EH (cell line): Measurements from ENCODE around the gene CRTC1.
"Not testable (repeated sequence)": the region's sequence is repeated elsewhere in the genome, so short reads cannot be mapped to it uniquely, and the experiment has no call there.

ENCODE experiments used
- DNase-seq: peaks from one replicate; pipeline ENCODE4 v3.0.0-alpha.2; 2015; ENCODE audit warnings: low read depth

The CRTC1 gene

DNA sequence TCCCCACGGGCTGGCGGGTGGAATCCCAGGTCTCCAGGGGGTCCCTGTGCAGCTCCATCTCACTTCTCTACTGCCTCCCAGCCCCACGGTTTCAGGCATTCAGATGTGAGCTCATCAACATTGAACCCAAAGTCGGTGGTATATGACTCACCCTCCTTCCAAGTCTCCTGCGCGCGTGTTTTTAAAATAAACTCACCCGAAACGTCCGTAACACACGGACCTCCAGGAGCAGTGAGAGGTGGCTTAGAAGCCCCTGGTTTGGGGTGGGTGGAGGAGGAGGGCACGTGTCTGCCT is 14.0 kb upstream of the CRTC1 start:
- DNase-seq: peak; percentile 50

DNA sequence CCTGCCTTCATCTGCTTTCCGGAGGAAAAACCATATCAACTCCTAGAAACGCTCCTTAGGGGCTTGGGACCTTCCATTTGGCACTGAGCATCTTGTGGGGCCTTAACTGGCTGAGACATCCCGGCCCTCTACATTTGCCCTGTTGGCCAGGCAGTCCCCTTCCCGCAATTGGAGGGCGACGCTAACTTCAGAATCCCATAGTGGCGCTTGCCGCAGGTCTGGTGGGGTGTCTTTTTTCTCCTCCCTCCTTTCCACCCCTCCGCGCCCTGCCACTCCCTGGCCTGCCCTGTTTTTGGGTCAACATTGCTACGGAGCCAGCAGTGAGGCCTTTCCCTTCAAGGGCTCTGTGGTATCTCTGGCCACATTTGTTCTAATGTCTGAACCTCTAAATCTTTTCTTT is 13.6 kb upstream of the CRTC1 start:
- DNase-seq: no peak

DNA sequence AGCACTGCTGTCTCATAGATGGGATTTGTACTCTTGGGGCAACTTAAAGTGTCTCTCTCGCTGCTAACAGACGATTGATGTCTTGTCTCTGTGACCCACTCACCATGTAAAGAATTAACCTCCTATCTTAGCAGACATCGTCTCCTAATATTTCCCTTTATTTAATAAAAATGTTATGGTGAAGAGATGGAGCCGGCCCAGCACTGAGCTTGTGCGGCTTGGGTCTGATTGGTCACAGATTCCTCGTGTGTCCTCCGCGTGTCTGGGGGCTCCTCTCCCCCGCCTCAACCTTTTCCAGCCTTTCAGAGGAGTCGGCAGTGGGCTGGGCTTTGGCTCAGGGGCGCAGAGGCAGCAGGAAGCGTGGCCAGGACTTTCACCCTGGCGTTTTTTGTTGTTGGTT is 13.2 kb upstream of the CRTC1 start:
- DNase-seq: no peak

DNA sequence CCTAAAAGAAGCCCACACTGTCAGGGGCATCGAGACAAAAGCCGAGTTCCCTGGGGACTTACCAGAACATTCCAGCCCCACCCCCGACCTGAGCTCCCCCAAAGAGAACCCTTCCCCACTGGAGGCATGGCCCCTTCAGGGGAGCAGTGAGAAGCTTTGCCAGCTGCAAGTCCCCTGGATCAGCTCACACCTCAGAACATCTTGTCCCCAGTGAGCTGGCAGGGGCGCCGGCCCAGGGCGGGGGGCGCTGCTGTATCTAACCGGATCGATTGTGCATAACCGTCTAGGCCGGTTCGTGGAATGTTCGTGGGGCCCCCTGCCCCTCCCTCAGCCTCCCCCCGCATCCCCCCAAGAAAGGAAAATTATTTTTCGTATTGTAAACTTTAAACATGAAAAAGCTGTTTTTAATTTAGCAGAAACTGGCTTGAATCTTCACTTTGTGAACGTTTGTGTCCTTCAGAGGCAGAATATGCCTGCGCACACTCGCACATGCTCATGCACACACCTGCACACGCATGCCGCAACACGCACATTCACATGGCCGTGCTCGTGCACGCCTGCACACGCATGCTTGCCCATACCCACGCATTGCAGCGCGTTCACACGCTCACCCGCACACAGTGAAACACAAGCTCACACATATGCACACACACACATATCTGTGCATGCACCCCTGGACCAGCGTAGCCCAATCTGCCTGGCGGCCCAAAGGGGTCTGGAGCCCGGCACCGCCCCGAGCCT is 12.0 kb upstream of the CRTC1 start:
- DNase-seq: no peak

DNA sequence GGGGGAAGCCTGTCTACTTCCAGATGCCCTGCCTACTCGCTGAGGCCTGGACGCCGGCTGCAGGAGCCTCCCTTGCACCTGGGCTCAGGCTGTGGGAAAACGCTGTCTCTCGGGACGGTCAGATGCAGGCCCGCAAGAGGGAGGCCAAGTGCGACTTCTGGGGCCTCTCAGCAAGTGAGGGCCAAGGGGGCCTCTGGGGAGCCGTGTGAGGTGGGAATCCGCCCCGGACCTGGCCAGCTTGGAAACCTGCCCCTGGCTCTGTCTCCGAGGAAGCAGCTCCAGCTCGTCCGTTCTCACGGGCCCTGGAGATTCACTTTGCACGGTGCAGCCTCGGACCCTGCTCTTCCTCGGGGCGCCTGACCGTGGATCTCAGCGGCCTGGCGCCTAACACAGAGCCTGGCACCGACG is 11.4 kb upstream of the CRTC1 start:
- no peak for DNase-seq

DNA sequence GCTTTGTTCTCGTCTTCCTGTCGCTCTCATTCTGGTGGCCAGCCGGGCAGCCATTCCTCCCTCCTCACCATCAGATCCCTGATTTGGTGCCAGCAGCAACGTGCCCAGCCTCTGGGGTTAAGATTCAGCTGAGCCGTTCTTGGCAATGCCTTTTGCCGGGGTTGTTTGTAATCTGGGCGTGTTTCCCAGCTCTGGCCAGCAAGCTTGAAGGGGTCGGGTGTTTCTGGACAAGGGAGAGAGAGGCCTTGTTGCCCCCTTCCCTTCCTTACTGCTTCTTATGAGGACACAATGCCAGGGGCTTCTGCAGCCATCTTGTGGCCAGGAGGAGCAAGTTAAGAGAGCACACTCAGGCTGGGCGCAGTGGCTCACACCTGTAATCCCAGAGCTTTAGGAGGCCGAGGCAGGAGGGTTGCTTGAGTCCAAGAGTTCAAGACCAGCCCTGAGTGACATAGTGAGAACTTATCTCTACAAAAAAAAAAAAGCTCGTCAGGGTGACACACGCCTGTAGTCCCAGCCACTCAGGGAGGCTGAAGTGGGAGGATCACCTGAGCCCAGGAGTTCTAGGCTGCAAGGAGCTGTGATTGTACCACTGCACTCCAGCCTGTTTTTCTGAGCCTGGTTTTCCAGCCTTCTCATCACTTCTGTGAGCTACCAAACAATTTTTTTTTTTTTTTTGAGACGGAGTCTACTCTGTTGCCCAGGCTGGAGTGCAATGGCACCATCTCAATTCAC is 10.7 kb upstream of the CRTC1 start:
- peak; percentile 38 for DNase-seq

DNA sequence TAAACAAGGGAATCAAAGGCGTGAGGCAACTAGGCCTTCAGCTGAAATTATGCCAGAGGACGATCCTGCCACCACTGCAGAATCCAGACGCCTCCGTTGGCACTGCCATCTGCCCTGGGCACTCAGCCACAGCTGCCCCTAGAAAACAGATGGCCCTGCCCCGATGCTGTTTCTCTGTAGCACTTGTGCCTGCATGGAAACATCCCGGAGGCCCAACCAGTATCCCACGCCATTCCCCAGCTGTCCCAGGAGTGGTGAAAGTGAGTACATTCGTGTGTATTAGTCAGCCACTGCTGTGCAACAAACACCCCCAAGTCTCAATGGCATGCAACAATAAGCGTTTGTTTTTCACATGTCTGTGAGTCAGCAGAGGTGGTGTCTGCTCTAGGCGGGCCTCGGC is 8.9 kb upstream of the CRTC1 start:
- no peak for DNase-seq

DNA sequence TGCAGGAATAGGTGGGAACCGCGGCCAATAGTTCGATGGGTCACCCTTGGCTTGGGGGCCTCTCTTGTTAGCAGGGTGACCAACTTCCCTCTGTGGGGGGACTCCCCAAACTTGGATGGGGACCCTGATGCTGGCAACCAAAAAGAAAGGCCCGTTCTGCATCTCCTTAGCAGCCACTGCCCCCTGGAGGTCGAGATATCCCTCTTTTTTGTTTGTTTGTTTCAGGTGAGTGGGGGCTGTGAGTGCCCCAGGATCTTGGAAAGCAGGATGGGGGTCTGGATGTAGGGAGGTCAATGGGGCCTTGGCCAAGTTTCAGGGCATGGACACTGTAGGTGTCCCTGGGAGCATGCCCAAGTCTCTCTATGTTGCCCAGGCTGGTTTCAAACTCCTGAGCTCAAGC is 7.7 kb upstream of the CRTC1 start:
- peak; percentile 30 for DNase-seq

DNA sequence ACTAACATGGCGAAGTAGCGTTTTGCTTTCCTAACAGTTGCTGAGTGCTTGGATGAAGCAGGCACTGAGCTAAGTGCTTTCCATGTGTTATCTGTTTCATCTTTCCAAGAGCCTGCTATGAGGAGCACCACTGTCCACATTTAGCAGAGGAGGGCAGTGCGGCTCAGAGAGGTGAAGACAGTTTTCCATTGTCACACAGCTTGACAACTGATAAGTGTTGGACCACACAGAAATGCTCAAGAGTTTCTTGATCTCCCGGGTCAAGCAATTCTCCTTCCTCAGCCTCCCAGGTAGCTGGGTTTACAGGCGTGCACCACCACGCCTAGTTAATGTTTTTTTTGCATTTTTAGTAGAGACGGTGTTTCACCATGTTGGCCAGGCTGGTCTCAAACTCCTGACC is 6.8 kb upstream of the CRTC1 start:
- no peak for DNase-seq

DNA sequence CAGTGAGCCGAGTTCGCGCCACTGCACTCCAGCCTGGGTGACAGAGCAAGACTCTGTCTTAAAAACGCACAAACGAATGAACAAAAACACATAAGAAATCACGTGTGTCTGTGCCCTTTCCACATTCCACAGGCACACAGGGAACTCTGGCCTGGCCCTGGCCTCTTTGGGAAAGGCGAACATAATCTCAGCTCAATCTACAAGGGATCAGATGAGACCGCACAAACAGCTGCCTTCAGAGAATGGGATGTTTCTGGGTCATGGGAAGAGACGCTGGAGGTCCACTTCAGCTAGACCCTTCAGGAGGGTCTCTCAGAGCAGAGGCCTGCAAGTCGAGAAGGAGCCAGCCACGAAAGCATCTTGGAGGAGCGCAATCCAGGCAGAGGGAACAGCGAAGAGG is 6.3 kb upstream of the CRTC1 start:
- DNase-seq: no peak

DNA sequence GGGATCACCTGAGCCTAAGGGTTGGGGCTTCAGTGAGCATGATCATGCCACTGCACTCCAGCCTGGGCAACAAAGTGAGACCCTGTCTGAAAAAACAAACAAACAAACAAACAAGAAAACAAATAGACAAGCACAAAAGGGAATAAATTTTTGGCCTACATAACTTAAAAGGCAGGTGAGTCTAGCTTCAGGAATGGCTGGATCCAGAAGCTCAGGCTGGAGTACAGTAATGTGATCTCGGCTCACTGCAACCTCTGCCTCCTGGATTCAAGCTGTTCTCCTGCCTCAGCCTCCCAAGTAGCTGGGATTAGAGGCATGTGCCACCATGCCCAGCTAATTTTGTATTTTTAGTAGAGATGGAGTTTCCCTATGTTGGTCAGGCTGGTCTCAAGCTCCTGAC is 3.3 kb upstream of the CRTC1 start:
- not testable (repeated sequence) for DNase-seq

DNA sequence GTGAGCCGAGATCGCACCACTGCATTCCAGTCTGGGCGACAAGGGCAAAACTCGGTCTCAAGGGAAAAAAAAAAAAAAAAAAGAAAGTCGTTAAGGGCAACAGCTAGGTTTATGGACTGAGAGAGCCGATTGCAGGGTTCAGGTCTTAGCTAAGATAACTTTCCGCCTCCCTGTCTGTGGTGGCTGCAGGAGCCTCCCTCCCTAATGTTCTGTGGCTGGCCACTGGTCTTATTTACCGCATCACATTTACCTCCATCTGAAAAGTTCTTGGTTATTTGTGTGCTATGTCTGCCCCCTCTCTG is 722 bp upstream of the CRTC1 start:
- no peak for DNase-seq

DNA sequence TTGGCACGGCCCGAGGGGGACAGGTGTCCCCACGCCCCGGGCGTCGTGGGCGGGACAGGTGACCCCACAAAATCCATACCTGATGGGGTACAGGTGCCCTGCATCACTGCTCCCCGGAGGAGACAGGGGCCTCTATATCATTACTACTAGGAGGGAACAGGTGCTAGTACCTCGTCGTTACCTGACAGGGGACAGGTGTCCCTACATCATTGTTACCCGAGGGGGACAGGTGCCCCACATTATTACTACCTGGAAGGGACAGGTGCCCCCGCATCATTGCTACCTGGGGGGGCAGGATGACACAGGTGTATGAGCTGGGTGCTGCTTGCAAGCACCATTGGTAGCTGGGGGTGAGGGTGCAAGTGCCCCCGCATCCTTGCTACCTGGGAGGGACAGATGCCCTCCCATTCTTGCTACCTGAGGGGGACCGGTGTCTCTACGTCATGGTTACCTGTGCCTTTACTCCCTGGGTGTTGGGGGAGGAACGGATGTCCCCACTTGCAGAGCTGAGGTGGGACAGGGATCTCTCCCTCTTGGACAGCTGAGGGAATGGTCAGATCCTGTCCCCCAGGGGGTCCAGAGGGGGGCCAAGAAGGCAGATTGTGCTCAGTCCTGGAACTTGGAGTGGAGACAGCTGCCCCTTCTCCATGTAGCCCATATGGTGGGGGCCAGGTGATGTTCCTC is 620 bp downstream of the CRTC1 start:
- no peak for DNase-seq

DNA sequence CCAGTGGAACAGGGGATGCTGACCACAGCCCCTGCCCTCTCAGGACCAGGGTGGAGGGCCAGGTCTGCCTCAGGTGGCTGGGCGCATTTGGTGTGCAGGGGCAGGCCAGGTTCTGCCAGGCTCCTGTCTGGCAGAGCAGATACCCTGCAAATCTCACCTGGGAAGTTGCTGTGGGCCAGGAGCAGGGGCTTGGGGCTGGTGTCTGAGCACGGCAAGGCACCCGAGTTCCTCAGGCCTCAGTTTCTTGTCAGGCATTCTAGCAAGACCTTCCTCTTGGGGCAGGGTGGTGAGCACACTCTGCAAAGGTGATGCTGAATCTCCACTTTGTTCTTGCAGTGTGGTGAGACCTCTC is 1.1 kb downstream of the CRTC1 start:
- no peak for DNase-seq

DNA sequence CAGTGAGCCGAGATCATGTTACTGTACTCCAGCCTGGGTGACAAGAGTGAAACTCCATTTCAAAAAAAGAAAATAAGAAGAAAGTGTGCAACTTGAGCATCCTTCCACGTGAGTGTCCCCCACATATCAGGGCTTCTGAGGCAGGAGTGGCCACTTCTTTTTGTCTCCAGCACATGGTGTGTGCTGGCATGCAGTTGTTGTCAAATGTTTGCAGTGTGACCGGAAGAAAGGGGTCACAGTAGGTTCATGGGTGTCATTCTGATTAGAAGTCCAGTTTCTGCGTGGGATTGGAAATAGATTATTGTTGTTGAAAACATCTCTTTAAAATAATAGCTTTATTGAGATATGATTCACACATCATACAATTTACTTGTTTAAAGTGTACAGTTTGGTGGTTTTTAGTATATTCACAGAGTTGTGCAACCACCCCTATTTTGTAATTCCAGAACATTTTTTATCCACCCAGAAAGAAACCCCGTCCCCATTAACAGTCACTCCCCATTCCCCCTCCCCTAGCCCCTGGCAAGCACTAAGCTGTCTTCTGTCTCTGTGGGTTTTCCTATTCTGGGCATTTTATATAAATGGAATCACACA is 2.2 kb downstream of the CRTC1 start:
- no peak for DNase-seq

DNA sequence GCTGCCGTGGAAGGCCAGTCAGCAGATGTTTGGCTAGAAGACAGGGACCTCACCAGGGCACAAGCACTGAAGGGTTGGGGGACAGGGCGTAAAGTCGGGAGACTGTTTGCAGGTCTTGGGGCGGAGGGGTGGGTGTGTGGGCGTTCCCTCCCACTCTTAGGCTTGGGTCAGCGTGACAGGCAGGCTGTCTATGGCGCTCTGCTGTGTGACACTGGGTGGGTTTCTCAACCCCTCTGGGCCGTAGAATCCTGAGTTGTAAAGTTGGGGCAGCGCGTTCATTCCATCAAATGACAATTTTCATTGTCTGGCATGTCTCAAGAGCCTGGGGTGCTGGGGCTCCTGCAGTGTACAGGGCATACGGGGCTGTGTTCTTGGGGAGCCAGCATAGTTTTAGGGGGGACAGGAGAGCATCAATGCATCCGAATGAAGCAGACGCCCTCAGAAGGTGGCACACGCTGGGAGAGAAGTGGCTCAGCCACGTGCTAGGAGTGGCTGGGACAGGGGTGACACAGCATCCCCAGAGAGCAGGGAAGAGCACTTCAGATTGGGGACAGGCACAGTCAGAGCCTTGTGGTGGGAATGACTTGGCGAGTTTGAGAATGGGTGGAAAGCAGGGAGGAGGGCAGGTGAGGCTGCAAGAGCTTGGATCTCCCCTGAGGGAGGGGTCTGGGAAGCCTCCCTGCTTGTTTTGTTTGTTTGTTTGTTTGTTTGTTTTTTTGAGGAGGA is 4.4 kb downstream of the CRTC1 start:
- DNase-seq: no peak

DNA sequence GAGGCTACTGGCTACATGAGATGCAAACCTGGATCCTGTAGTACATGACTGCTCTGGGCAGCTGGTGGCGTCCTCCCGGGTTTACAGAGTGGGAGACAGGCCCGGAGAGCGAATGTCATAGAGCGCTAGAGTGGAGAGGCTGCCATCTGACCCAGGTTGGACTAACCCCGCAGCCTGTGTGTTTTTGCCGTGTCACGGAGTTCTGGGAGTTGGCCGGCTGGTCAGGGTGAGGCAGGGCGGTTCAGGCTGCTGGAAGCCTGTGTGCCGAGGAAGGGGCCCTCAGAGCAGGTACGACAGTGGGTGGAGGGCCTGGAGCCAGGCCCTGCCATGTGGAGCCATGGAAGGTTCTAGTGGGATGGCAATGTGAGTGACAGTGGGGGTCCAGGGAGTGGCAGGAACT is 12.5 kb downstream of the CRTC1 start:
- no peak for DNase-seq

DNA sequence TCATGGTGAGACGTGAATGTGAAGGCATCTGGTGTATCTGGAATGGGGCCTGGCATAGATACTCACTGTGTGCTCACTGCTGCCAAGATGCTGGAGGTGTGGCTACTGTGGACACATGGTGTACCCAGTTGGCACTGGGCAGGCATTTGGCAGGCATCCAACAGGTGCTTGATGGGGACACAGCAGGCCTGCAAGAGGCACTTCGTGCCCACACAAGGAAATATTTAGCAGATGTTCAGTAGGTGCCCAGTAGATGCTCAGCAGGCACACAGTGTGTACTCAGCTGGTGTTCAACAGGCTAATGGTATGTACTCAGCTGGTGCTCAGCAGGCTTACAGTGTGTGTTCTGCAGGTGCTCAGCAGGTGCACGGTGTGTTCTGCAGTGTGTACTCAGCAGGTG is 14.2 kb downstream of the CRTC1 start:
- no peak for DNase-seq

DNA sequence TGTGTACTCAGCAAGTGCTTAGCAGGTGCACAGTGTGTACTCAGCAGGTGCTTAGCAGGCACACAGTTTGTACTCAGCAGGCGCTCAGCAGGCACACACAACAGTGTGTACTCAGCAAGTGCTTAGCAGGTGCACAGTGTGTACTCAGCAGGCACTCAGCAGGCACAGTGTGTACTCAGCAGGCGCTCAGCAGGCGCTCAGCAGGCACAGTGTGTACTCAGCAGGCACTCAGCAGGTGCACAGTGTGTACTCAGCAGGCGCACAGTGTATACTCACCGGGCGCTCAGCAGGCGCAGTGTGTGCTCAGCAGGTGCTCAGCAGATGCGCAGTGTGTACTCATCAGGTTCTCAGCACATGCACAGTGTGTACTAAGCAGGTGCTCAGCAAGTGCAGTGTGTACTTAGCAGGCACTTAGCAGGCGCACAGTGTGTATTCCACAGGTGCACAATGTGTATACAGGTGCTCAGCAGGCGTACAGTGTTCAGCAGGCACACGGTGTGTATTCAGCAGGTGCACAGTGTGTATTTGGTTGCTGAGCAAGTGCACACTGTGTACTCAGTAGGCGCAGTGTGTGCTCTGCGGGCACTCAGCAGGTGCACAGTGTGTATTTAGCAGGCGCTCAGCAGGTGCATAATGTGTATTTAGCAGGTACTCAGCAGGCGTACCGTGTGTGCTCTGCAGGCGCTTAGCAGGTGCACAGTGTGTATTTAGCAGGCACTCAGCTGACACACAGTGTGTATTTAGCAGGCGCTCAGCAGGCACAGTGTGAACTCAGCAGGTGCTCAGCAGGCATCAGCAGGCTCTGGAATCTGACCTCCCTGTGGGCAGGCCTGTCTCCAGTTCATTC is 15.1 kb downstream of the CRTC1 start:
- no peak for DNase-seq

DNA sequence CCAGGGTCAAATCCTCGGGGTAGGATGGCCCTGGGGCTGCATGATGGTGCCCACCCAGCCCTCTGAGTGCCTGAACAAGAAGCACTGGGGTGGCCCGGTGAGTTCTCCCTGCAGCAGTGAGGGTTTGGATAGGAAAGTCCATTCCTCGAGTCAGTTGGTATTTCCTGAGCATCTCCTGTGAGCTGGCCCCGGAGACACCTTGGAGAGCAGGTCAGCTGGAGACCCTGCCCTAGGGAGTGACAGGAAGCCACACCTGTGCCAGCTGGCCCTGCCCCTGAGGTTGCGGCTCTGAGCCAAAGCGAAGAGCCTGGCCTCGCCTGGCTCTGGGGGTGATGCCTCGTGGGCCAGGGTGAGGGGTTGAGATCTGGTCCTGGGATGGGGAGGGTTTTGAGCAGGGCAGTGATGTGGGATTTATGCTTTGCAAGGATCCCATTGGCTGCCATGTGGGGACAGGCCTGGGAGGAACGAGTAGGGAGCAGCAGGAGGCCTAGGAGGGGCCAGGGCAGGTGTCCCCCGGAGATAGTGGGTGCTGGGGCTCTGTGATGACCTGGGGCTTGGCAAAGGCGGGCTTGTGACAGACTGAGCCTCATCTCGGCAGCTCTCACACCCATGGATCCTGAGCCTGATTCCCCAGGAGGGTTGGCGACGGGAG is 16.0 kb downstream of the CRTC1 start:
- DNase-seq: no peak

DNA sequence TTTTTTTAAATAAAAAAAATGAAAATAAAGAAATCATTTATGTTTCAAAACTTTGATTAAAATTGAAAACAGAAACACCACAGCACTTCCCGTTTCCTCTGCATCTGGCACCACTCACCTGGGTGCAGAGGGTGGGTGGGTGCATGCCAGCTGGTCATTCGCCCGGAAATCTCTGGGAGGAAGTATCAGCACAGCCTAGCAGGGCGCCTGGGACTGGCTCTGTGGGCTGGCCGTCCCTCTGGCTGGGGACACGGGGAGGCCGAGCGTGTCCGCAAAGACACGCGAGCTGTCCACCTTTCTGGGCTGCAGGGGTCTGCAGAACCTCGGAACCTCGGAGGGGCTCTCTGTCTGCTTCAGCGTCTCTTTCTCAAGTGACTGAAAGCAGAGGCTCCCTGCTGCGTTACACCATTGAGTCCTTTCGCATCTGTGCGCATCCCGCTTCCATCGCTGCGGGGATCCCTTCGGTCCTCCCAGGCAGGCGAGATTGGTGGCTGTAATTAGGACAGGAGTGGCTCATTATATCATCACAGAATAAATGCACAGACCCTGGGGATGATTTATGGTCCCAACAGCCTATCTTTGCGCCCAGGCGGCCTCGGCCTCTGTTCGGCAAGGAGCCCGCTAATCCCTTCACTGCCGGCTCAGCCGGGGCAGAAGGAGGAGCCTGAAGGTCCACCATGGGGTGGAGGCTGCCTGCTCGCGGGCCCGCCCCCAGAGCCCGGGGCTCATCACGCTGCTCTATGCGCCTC is 17.2 kb downstream of the CRTC1 start:
- peak; percentile 65 for DNase-seq
